Esophagus squamous epithelium (tissue), 5 donors: ENCODE measurements around the gene PTPRT. TPM values are rescaled to one million over a fixed set of nuclear protein-coding genes. Genes with fewer than 3 reads are reported as not detected.

ENCODE experiments used
- DNase-seq: peaks from one replicate; lab custom pipeline; 2025; lab: John Stamatoyannopoulos, UW
- H3K27ac ChIP-seq, 4 donors: fragments of 200-600 bp; sonication (generic); one replicate each; pipeline ENCODE4 v1.5.1; 2016 to 2019; ENCODE audit warnings: mild to moderate bottlenecking in 1 of 4
- H3K27me3 ChIP-seq, 4 donors: fragments of 200-600 bp; sonication (generic); 1 replicate in 3 of 4; 2 replicates in 1 of 4; pipeline versions ENCODE4 v1.5.1 to v1.6.0; 2017 to 2021; ENCODE audit warnings: antibody characterized with exemption in 1 of 4
- H3K36me3 ChIP-seq, 3 donors: fragments of 200-600 bp; sonication (generic); one replicate each; pipeline ENCODE4 v1.5.1; 2016 to 2019
- H3K4me1 ChIP-seq, 3 donors: fragments of 200-600 bp; sonication (generic); one replicate each; pipeline ENCODE4 v1.5.1; 2017 to 2019
- H3K4me3 ChIP-seq, 4 donors: fragments of 200-600 bp; sonication (generic); 1 replicate in 3 of 4; 2 replicates in 1 of 4; pipeline ENCODE4 v1.5.1; 2016 to 2019; ENCODE audit warnings: mild to moderate bottlenecking in 2 of 4, moderate library complexity in 1 of 4
- H3K9me3 ChIP-seq, 3 donors: fragments of 200-600 bp; sonication (generic); one replicate each; pipeline ENCODE4 v1.5.1; 2016 to 2019
- CTCF ChIP-seq, 6 experiments: fragments of 450-650 bp in 4 of 6; fragments of 200-600 bp in 2 of 6; sonication (generic) in 2 of 6; IDR thresholded peaks; one replicate each; pipeline ENCODE4 v1.5.1; 2016 to 2019; ENCODE audit warnings: antibody characterized with exemption in 6 of 6, mild to moderate bottlenecking in 4 of 6, moderate library complexity in 4 of 6
- POLR2A ChIP-seq, 4 donors: fragments of 450-650 bp; IDR thresholded peaks; one replicate each; pipeline ENCODE4 v1.6.1; 2017; ENCODE audit warnings: antibody characterized with exemption in 4 of 4, mild to moderate bottlenecking in 4 of 4, moderate library complexity in 3 of 4
- WGBS, 2 donors: methylation state at CpG; one replicate each; pipeline ENCODE4 v1.1.5; 2018; 5-methylcytosine and 5-hydroxymethylcytosine counted together
- intact Hi-C: fragments of 100-400 bp; cut with DNase I; formaldehyde crosslinking; loops from one replicate; pipeline ENCODE4 v1.15.0; 2022
- total RNA-seq, 4 donors: library from RNA; depleted of rRNA; stranded (reverse); fragments of >200 nt; gene quantifications; one replicate each; pipeline ENCODE4 v1.1.0, GENCODE V29; 2016
- donor health status: DM: yes; HTN: yes; CAD: no.

The PTPRT gene
- total RNA-seq, 4 donors from 2014 or later = under 0.01 to 0.06 TPM; not detected in 2

GRCh38 chr20:42587427-42587826, 602.3 kb downstream of the PTPRT start:
- Histone ChIP-seq H3K27ac (no peak overlapping the region), H3K36me3 (no peaks in the 10 kb centered on the region), H3K9me3 (no peaks in the 10 kb centered on the region), H3K27me3 (peaks cover 0 to 6% (median 0%) of the 10 kb centered on the region in 4 donors), H3K4me3 (no peak overlapping the region), H3K4me1 (no peaks in the 10 kb centered on the region)
- TF ChIP-seq CTCF (IDR thresholded peaks at IDR 0.05) (no peak), POLR2A (IDR thresholded peaks at IDR 0.05) (no peak)
- no peak for DNase-seq
- intact Hi-C loops = no loop called here
- WGBS, 2 donors = 44 to 63% methylated on average over 1 to 3 of the region's 7 CpGs

GRCh38 chr20:42581311-42581710, 608.4 kb downstream of the PTPRT start:
- no peak for TF ChIP-seq POLR2A (IDR thresholded peaks at IDR 0.05)
- no peak for TF ChIP-seq CTCF (IDR thresholded peaks at IDR 0.05)
- H3K36me3 ChIP-seq = no peaks in the 10 kb centered on the region
- intact Hi-C loops = no loop called here
- H3K27ac ChIP-seq = no peak overlapping the region
- H3K27me3 ChIP-seq = no peaks in the 10 kb centered on the region
- DNase-seq = no peak
- no peaks in the 10 kb centered on the region for H3K4me1 ChIP-seq
- 68 to 69% methylated on average over 3 of the region's 3 CpGs for WGBS, 2 donors
- no peaks in the 10 kb centered on the region for H3K9me3 ChIP-seq
- H3K4me3 ChIP-seq = no peak overlapping the region

GRCh38 chr20:42576167-42576566, 613.5 kb downstream of the PTPRT start:
- WGBS, 2 donors = 28 to 60% methylated on average over 7 of the region's 7 CpGs
- Histone ChIP-seq H3K4me3 (no peak overlapping the region), H3K27me3 (no peaks in the 10 kb centered on the region), H3K9me3 (no peaks in the 10 kb centered on the region), H3K27ac (no peak overlapping the region), H3K4me1 (no peaks in the 10 kb centered on the region), H3K36me3 (no peaks in the 10 kb centered on the region)
- intact Hi-C loops = no loop called here
- DNase-seq = no peak
- TF ChIP-seq POLR2A (IDR thresholded peaks at IDR 0.05) (no peak), CTCF (IDR thresholded peaks at IDR 0.05) (no peak)

GRCh38 chr20:42572320-42573016, 617.2 kb downstream of the PTPRT start:
- TF ChIP-seq CTCF (IDR thresholded peaks at IDR 0.05) = no peak
- no peak for TF ChIP-seq POLR2A (IDR thresholded peaks at IDR 0.05)
- 21 to 52% methylated on average over 2 of the region's 2 CpGs for WGBS, 2 donors

GRCh38 chr20:42567409-42567808, 622.3 kb downstream of the PTPRT start:
- WGBS, 2 donors = 46 to 60% methylated on average over 1 of the region's 1 CpG
- Histone ChIP-seq H3K9me3 (no peaks in the 10 kb centered on the region), H3K4me3 (no peak overlapping the region), H3K27me3 (no peaks in the 10 kb centered on the region), H3K27ac (no peak overlapping the region), H3K36me3 (no peaks in the 10 kb centered on the region), H3K4me1 (no peaks in the 10 kb centered on the region)
- TF ChIP-seq CTCF (IDR thresholded peaks at IDR 0.05) (no peak), POLR2A (IDR thresholded peaks at IDR 0.05) (no peak)
- intact Hi-C loops = no loop called here
- DNase-seq = no peak

More at GRCh38 chr20:42572320-42573016, 617.2 kb downstream of the PTPRT start:
- Histone ChIP-seq H3K4me3 (no peak overlapping the region), H3K27ac (no peak overlapping the region), H3K27me3 (no peaks in the 10 kb centered on the region), H3K9me3 (no peaks in the 10 kb centered on the region), H3K4me1 (no peaks in the 10 kb centered on the region), H3K36me3 (no peaks in the 10 kb centered on the region)
- intact Hi-C loops = no loop called here
- no peak for DNase-seq
